Measurements from ENCODE around the gene MYL11. TPM values are rescaled to one million over a fixed set of nuclear protein-coding genes. Genes with fewer than 3 reads are reported as not detected.

Gene MYL11
- total and polyA plus RNA-seq, 5 donors from 2014 or later, result 1.7 to 4.1 TPM; not detected in 3

GRCh38 chr16:30381291-30382041 is 6.9 kb downstream of the MYL11 start:
- peak overlapping the region; percentile 82 for H3K4me3 ChIP-seq (ENCODE audit: low read depth, low read length)
- peaks cover 0 to 2% (median 0%) of the 10 kb centered on the region in 7 donors for H3K9me3 Mint-ChIP-seq
- peak overlapping the region; percentile 92 to 100 (median 100) for H3K27ac Mint-ChIP-seq
- H3K27me3 ChIP-seq (ENCODE audit: control insufficient read depth, insufficient read depth, low read length), result no peaks in the 10 kb centered on the region
- peak overlapping the region; percentile 100 for H3K27ac ChIP-seq (ENCODE audit: insufficient read depth, low read length, poor library complexity, severe bottlenecking)
- peaks cover 0 to 78% (median 39%) of the 10 kb centered on the region in 4 donors for H3K4me1 Mint-ChIP-seq
- peaks cover 4% of the 10 kb centered on the region for H3K36me3 Mint-ChIP-seq
- H3K4me3 Mint-ChIP-seq, result peak overlapping the region; percentile 94 to 98 (median 96)
- no peaks in the 10 kb centered on the region for H3K9me3 ChIP-seq (ENCODE audit: control insufficient read depth in 2 of 2, low read length in 2 of 2)
- DNase-seq, result peak in 1 of 3 donors; percentile 62
- peaks cover 74% of the 10 kb centered on the region for H3K4me1 ChIP-seq (ENCODE audit: control insufficient read depth, insufficient read depth, low read length, poor library complexity, severe bottlenecking)
- H3K27me3 Mint-ChIP-seq, result peaks cover 9% of the 10 kb centered on the region
- no peaks in the 10 kb centered on the region for H3K36me3 ChIP-seq (ENCODE audit: control insufficient read depth, insufficient read depth, low read length)
- no peak for ATAC-seq (ENCODE audit: low read depth in 2 of 2)

- H3K4me3 ChIP-seq (ENCODE audit: low read depth, low read length), result peak within 1 kb of the TSS; percentile 82
- Mint-ChIP-seq H3K4me3 (peak within 1 kb of the TSS; percentile 94 to 98 (median 96)), H3K27me3 (peaks cover 9% of the 10 kb centered on the region), H3K36me3 (peaks cover 4% of the 10 kb centered on the region), H3K9me3 (peaks cover 0 to under 1% (median 0%) of the 10 kb centered on the region in 7 donors), H3K27ac (peak within 1 kb of the TSS; percentile 92 to 100 (median 100)), H3K4me1 (peaks cover 0 to 71% (median 35%) of the 10 kb centered on the region in 4 donors)
- ATAC-seq (ENCODE audit: low read depth in 2 of 2), result peak; percentile 40 to 45
- peaks cover 65% of the 10 kb centered on the region for H3K4me1 ChIP-seq (ENCODE audit: control insufficient read depth, insufficient read depth, low read length, poor library complexity, severe bottlenecking)
- peak within 1 kb of the TSS; percentile 100 for H3K27ac ChIP-seq (ENCODE audit: insufficient read depth, low read length, poor library complexity, severe bottlenecking)
- no peaks in the 10 kb centered on the region for H3K36me3 ChIP-seq (ENCODE audit: control insufficient read depth, insufficient read depth, low read length)
- H3K27me3 ChIP-seq (ENCODE audit: control insufficient read depth, insufficient read depth, low read length), result no peaks in the 10 kb centered on the region
- peak; percentile 60 to 92 (median 82) for DNase-seq
- no peaks in the 10 kb centered on the region for H3K9me3 ChIP-seq (ENCODE audit: control insufficient read depth in 2 of 2, low read length in 2 of 2)
Measured at GRCh38 chr16:30382111-30382881, 7.7 kb downstream of the MYL11 start, which contains the start of gene SEPTIN1. Gene SEPTIN1 (minus strand): TSS chr16:30382561. CDS start chr16:30382542, 19 bp downstream.

GRCh38 chr16:30383521-30383920 is 8.9 kb downstream of the MYL11 start:
- H3K27ac ChIP-seq (ENCODE audit: insufficient read depth, low read length, poor library complexity, severe bottlenecking), result peak overlapping the region; percentile 100
- no peaks in the 10 kb centered on the region for H3K27me3 ChIP-seq (ENCODE audit: control insufficient read depth, insufficient read depth, low read length)
- Mint-ChIP-seq H3K9me3 (no peaks in the 10 kb centered on the region), H3K4me1 (peaks cover 0 to 60% (median 28%) of the 10 kb centered on the region in 4 donors), H3K27me3 (peaks cover under 1% of the 10 kb centered on the region), H3K4me3 (peak overlapping the region; percentile 13 to 98 (median 94)), H3K27ac (peak overlapping the region; percentile 92 to 100 (median 100)), H3K36me3 (peaks cover 4% of the 10 kb centered on the region)
- no peaks in the 10 kb centered on the region for H3K36me3 ChIP-seq (ENCODE audit: control insufficient read depth, insufficient read depth, low read length)
- no peaks in the 10 kb centered on the region for H3K9me3 ChIP-seq (ENCODE audit: control insufficient read depth in 2 of 2, low read length in 2 of 2)
- H3K4me1 ChIP-seq (ENCODE audit: control insufficient read depth, insufficient read depth, low read length, poor library complexity, severe bottlenecking), result peaks cover 55% of the 10 kb centered on the region
- H3K4me3 ChIP-seq (ENCODE audit: low read depth, low read length), result peak overlapping the region; percentile 40
- DNase-seq (no peak), ATAC-seq (ENCODE audit: low read depth in 2 of 2) (no peak)

GRCh38 chr16:30394592-30395154 is 20.1 kb downstream of the MYL11 start:
- Histone ChIP-seq H3K27ac (ENCODE audit: insufficient read depth, low read length, poor library complexity, severe bottlenecking) (peak overlapping the region; percentile 63), H3K4me1 (ENCODE audit: control insufficient read depth, insufficient read depth, low read length, poor library complexity, severe bottlenecking) (peaks cover 22% of the 10 kb centered on the region), H3K4me3 (ENCODE audit: low read depth, low read length) (no peak overlapping the region), H3K9me3 (ENCODE audit: control insufficient read depth in 2 of 2, low read length in 2 of 2) (no peaks in the 10 kb centered on the region), H3K36me3 (ENCODE audit: control insufficient read depth, insufficient read depth, low read length) (no peaks in the 10 kb centered on the region), H3K27me3 (ENCODE audit: control insufficient read depth, insufficient read depth, low read length) (no peaks in the 10 kb centered on the region)
- H3K27ac Mint-ChIP-seq, result peak overlapping the region; percentile 73 to 89 (median 88)
- DNase-seq (no peak), ATAC-seq (ENCODE audit: low read depth in 2 of 2) (peak in 1 of 2 donors; percentile 1)
- H3K36me3 Mint-ChIP-seq, result peaks cover 12% of the 10 kb centered on the region
- H3K9me3 Mint-ChIP-seq, result no peaks in the 10 kb centered on the region
- peak overlapping the region; percentile 82 to 92 (median 86) for H3K4me3 Mint-ChIP-seq
- no peaks in the 10 kb centered on the region for H3K27me3 Mint-ChIP-seq
- H3K4me1 Mint-ChIP-seq, result peaks cover 5 to 37% (median 14%) of the 10 kb centered on the region in 4 donors

GRCh38 chr16:30395155-30395991 is 20.8 kb downstream of the MYL11 start, which contains the start of gene ZNF48:
Gene ZNF48 (plus strand): TSS chr16:30395420. CDS start chr16:30395795, 375 bp downstream.
- Mint-ChIP-seq H3K4me3 (peak within 1 kb of the TSS; percentile 85 to 92 (median 92)), H3K4me1 (peaks cover 5 to 44% (median 19%) of the 10 kb centered on the region in 4 donors), H3K27ac (peak within 1 kb of the TSS; percentile 86 to 89 (median 88)), H3K9me3 (no peaks in the 10 kb centered on the region), H3K36me3 (peaks cover 12% of the 10 kb centered on the region), H3K27me3 (no peaks in the 10 kb centered on the region)
- H3K36me3 ChIP-seq (ENCODE audit: control insufficient read depth, insufficient read depth, low read length), result no peaks in the 10 kb centered on the region
- peaks cover 29% of the 10 kb centered on the region for H3K4me1 ChIP-seq (ENCODE audit: control insufficient read depth, insufficient read depth, low read length, poor library complexity, severe bottlenecking)
- peak within 1 kb of the TSS; percentile 83 for H3K4me3 ChIP-seq (ENCODE audit: low read depth, low read length)
- peak within 1 kb of the TSS; percentile 63 for H3K27ac ChIP-seq (ENCODE audit: insufficient read depth, low read length, poor library complexity, severe bottlenecking)
- DNase-seq (peak; percentile 43 to 65 (median 51)), ATAC-seq (ENCODE audit: low read depth in 2 of 2) (peak; percentile 82 to 84)
- no peaks in the 10 kb centered on the region for H3K27me3 ChIP-seq (ENCODE audit: control insufficient read depth, insufficient read depth, low read length)
- no peaks in the 10 kb centered on the region for H3K9me3 ChIP-seq (ENCODE audit: control insufficient read depth in 2 of 2, low read length in 2 of 2)

- H3K4me1 ChIP-seq (ENCODE audit: control insufficient read depth, insufficient read depth, low read length, poor library complexity, severe bottlenecking), result peaks cover 33% of the 10 kb centered on the region
- no peaks in the 10 kb centered on the region for H3K9me3 Mint-ChIP-seq
- no peaks in the 10 kb centered on the region for H3K9me3 ChIP-seq (ENCODE audit: control insufficient read depth in 2 of 2, low read length in 2 of 2)
- H3K27ac Mint-ChIP-seq, result peak overlapping the region in 2 of 3 donors; percentile 86 to 89
- peak overlapping the region; percentile 23 for H3K27ac ChIP-seq (ENCODE audit: insufficient read depth, low read length, poor library complexity, severe bottlenecking)
- H3K27me3 ChIP-seq (ENCODE audit: control insufficient read depth, insufficient read depth, low read length), result no peaks in the 10 kb centered on the region
- peaks cover 5 to 52% (median 22%) of the 10 kb centered on the region in 4 donors for H3K4me1 Mint-ChIP-seq
- H3K4me3 ChIP-seq (ENCODE audit: low read depth, low read length), result peak overlapping the region; percentile 83
- H3K36me3 Mint-ChIP-seq, result peaks cover 12% of the 10 kb centered on the region
- DNase-seq (no peak), ATAC-seq (ENCODE audit: low read depth in 2 of 2) (no peak)
- no peaks in the 10 kb centered on the region for H3K27me3 Mint-ChIP-seq
- H3K36me3 ChIP-seq (ENCODE audit: control insufficient read depth, insufficient read depth, low read length), result no peaks in the 10 kb centered on the region
- H3K4me3 Mint-ChIP-seq, result peak overlapping the region; percentile 82 to 92 (median 88)
Measured at GRCh38 chr16:30395992-30396585, 21.5 kb downstream of the MYL11 start.
